Dendritic cell treated with granulocyte-macrophage colony-stimulating factor and Interleukin-4, amounts not matched to agents 40 ng/mL and 50 ng/mL, for 4 days (primary cell): ENCODE results near the gene DAB1.

ENCODE experiments used
- H3K27ac Mint-ChIP-seq: one replicate; pipeline ENCODE4 v1.8.0; 2022; ENCODE audit warnings: mild to moderate bottlenecking, mixed read lengths
- H3K27me3 Mint-ChIP-seq: one replicate; pipeline ENCODE4 v1.8.0; 2022; ENCODE audit warnings: mild to moderate bottlenecking, mixed read lengths
- H3K36me3 Mint-ChIP-seq: one replicate; pipeline ENCODE4 v1.8.0; 2022; ENCODE audit warnings: low read depth, mixed read lengths
- H3K4me1 Mint-ChIP-seq: one replicate; pipeline ENCODE4 v1.8.0; 2022; ENCODE audit warnings: low read depth, mixed read lengths
- H3K4me3 Mint-ChIP-seq: one replicate; pipeline ENCODE4 v1.8.0; 2022; ENCODE audit warnings: mild to moderate bottlenecking, moderate library complexity, mixed read lengths
- H3K9me3 Mint-ChIP-seq: one replicate; pipeline ENCODE4 v1.8.0; 2022; ENCODE audit warnings: mixed read lengths
- intact Hi-C: fragments of 100-400 bp; cut with micrococcal nuclease; formaldehyde crosslinking; loops from one replicate; pipeline ENCODE4 v1.15.0; 2022

The DAB1 gene

GRCh38 chr1:57331620-57332019 lies 92.2 kb downstream of the DAB1 start:
- intact Hi-C loops: no loop called here
- Mint-ChIP-seq H3K9me3 (peaks cover 15% of the 10 kb centered on the region), H3K4me3 (no peak overlapping the region), H3K27me3 (no peaks in the 10 kb centered on the region), H3K36me3 (no peaks in the 10 kb centered on the region), H3K27ac (no peak overlapping the region), H3K4me1 (no peaks in the 10 kb centered on the region)

- Mint-ChIP-seq H3K4me1 (no peaks in the 10 kb centered on the region), H3K9me3 (peaks cover 15% of the 10 kb centered on the region), H3K4me3 (no peak overlapping the region), H3K27ac (no peak overlapping the region), H3K27me3 (no peaks in the 10 kb centered on the region), H3K36me3 (no peaks in the 10 kb centered on the region)
- intact Hi-C loops: no loop called here
These were observed 93.9 kb downstream of the DAB1 start for GRCh38 chr1:57329937-57330336.

- intact Hi-C loops: no loop called here
- Mint-ChIP-seq H3K4me1 (no peaks in the 10 kb centered on the region), H3K27me3 (no peaks in the 10 kb centered on the region), H3K4me3 (no peak overlapping the region), H3K27ac (no peak overlapping the region), H3K9me3 (peaks cover 15% of the 10 kb centered on the region), H3K36me3 (no peaks in the 10 kb centered on the region)
These were observed 94.8 kb downstream of the DAB1 start for GRCh38 chr1:57329001-57329527.

GRCh38 chr1:57327946-57328345 lies 95.9 kb downstream of the DAB1 start:
- H3K9me3 Mint-ChIP-seq: peaks cover 15% of the 10 kb centered on the region
- no peaks in the 10 kb centered on the region for H3K36me3 Mint-ChIP-seq
- intact Hi-C loops: no loop called here
- H3K4me1 Mint-ChIP-seq: no peaks in the 10 kb centered on the region
- H3K4me3 Mint-ChIP-seq: no peak overlapping the region
- H3K27me3 Mint-ChIP-seq: no peaks in the 10 kb centered on the region
- H3K27ac Mint-ChIP-seq: no peak overlapping the region

- H3K4me3 Mint-ChIP-seq: no peak overlapping the region
- no peaks in the 10 kb centered on the region for H3K4me1 Mint-ChIP-seq
- no peak overlapping the region for H3K27ac Mint-ChIP-seq
- H3K9me3 Mint-ChIP-seq: peaks cover 15% of the 10 kb centered on the region
- intact Hi-C loops: no loop called here
- no peaks in the 10 kb centered on the region for H3K27me3 Mint-ChIP-seq
- no peaks in the 10 kb centered on the region for H3K36me3 Mint-ChIP-seq
These were observed 96.5 kb downstream of the DAB1 start for GRCh38 chr1:57327336-57327735.

- peaks cover 7% of the 10 kb centered on the region for H3K9me3 Mint-ChIP-seq
- no peak overlapping the region for H3K4me3 Mint-ChIP-seq
- no peaks in the 10 kb centered on the region for H3K4me1 Mint-ChIP-seq
- intact Hi-C loops: no loop called here
- H3K27ac Mint-ChIP-seq: no peak overlapping the region
- H3K27me3 Mint-ChIP-seq: no peaks in the 10 kb centered on the region
- no peaks in the 10 kb centered on the region for H3K36me3 Mint-ChIP-seq
These were observed 98.3 kb downstream of the DAB1 start for GRCh38 chr1:57325536-57325935.

GRCh38 chr1:57325117-57325516 lies 98.7 kb downstream of the DAB1 start:
- no peak overlapping the region for H3K27ac Mint-ChIP-seq
- H3K4me3 Mint-ChIP-seq: no peak overlapping the region
- no peaks in the 10 kb centered on the region for H3K36me3 Mint-ChIP-seq
- H3K9me3 Mint-ChIP-seq: peaks cover 5% of the 10 kb centered on the region
- H3K4me1 Mint-ChIP-seq: no peaks in the 10 kb centered on the region
- intact Hi-C loops: no loop called here
- H3K27me3 Mint-ChIP-seq: no peaks in the 10 kb centered on the region

GRCh38 chr1:57324388-57324787 lies 99.5 kb downstream of the DAB1 start:
- intact Hi-C loops: no loop called here
- Mint-ChIP-seq H3K9me3 (peaks cover 5% of the 10 kb centered on the region), H3K4me3 (no peak overlapping the region), H3K27ac (no peak overlapping the region), H3K36me3 (no peaks in the 10 kb centered on the region), H3K4me1 (no peaks in the 10 kb centered on the region), H3K27me3 (no peaks in the 10 kb centered on the region)

GRCh38 chr1:57321776-57322175 lies 102.1 kb downstream of the DAB1 start:
- no peak overlapping the region for H3K4me3 Mint-ChIP-seq
- H3K4me1 Mint-ChIP-seq: no peaks in the 10 kb centered on the region
- H3K27me3 Mint-ChIP-seq: no peaks in the 10 kb centered on the region
- no peaks in the 10 kb centered on the region for H3K36me3 Mint-ChIP-seq
- H3K27ac Mint-ChIP-seq: no peak overlapping the region
- intact Hi-C loops: no loop called here
- H3K9me3 Mint-ChIP-seq: no peaks in the 10 kb centered on the region

- no peak overlapping the region for H3K4me3 Mint-ChIP-seq
- no peaks in the 10 kb centered on the region for H3K27me3 Mint-ChIP-seq
- H3K27ac Mint-ChIP-seq: no peak overlapping the region
- H3K4me1 Mint-ChIP-seq: no peaks in the 10 kb centered on the region
- H3K9me3 Mint-ChIP-seq: no peaks in the 10 kb centered on the region
- no peaks in the 10 kb centered on the region for H3K36me3 Mint-ChIP-seq
- intact Hi-C loops: no loop called here
These were observed 104.1 kb downstream of the DAB1 start for GRCh38 chr1:57319791-57320190.

- Mint-ChIP-seq H3K9me3 (no peaks in the 10 kb centered on the region), H3K27ac (no peak overlapping the region), H3K27me3 (no peaks in the 10 kb centered on the region), H3K36me3 (no peaks in the 10 kb centered on the region), H3K4me1 (no peaks in the 10 kb centered on the region), H3K4me3 (no peak overlapping the region)
- intact Hi-C loops: no loop called here
These were observed 104.7 kb downstream of the DAB1 start for GRCh38 chr1:57319165-57319564.

GRCh38 chr1:57316861-57317260 lies 107.0 kb downstream of the DAB1 start:
- no peak overlapping the region for H3K4me3 Mint-ChIP-seq
- no peaks in the 10 kb centered on the region for H3K9me3 Mint-ChIP-seq
- intact Hi-C loops: no loop called here
- H3K36me3 Mint-ChIP-seq: no peaks in the 10 kb centered on the region
- H3K27me3 Mint-ChIP-seq: no peaks in the 10 kb centered on the region
- no peaks in the 10 kb centered on the region for H3K4me1 Mint-ChIP-seq
- no peak overlapping the region for H3K27ac Mint-ChIP-seq

- Mint-ChIP-seq H3K9me3 (no peaks in the 10 kb centered on the region), H3K27ac (no peak overlapping the region), H3K36me3 (no peaks in the 10 kb centered on the region), H3K4me3 (no peak overlapping the region), H3K27me3 (no peaks in the 10 kb centered on the region), H3K4me1 (no peaks in the 10 kb centered on the region)
- intact Hi-C loops: no loop called here
These were observed 107.6 kb downstream of the DAB1 start for GRCh38 chr1:57316291-57316690.

- Mint-ChIP-seq H3K36me3 (no peaks in the 10 kb centered on the region), H3K9me3 (peaks cover 3% of the 10 kb centered on the region), H3K4me1 (no peaks in the 10 kb centered on the region), H3K27me3 (no peaks in the 10 kb centered on the region), H3K4me3 (no peak overlapping the region), H3K27ac (no peak overlapping the region)
- intact Hi-C loops: no loop called here
These were observed 111.0 kb downstream of the DAB1 start for GRCh38 chr1:57312869-57313268.

GRCh38 chr1:57311411-57311810 lies 112.4 kb downstream of the DAB1 start:
- Mint-ChIP-seq H3K4me1 (peaks cover 4% of the 10 kb centered on the region), H3K9me3 (peaks cover 12% of the 10 kb centered on the region), H3K36me3 (no peaks in the 10 kb centered on the region), H3K4me3 (no peak overlapping the region), H3K27me3 (no peaks in the 10 kb centered on the region), H3K27ac (no peak overlapping the region)
- intact Hi-C loops: no loop called here
